Measurements from ENCODE around the gene STX3.

DNA sequence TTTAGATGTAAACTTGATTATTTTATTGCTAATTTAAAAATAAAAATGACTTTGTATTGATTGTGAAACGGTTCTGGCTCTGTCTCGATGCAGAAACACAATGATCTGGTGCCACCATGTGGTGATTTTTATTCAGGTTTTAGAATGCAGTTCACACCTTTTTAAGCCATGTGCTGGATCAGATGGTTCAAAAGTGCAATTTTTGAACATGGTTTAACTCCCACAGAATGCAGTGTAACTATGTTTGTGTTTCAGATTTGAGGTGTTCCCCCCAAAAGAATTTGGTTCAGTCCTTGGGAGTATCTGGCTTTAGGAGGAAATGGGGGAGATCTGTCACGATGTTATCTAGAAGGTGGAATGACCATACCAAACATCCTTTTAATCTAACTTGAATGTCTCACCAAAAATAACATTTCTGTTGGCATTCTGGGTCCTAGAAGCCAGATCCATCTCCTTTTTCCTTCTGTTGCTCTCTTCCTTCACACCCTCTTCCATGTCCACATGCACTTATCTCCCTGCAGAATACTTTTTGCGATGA is 47.5 kb downstream of the STX3 start:
- TF ChIP-seq, protein P1, sequence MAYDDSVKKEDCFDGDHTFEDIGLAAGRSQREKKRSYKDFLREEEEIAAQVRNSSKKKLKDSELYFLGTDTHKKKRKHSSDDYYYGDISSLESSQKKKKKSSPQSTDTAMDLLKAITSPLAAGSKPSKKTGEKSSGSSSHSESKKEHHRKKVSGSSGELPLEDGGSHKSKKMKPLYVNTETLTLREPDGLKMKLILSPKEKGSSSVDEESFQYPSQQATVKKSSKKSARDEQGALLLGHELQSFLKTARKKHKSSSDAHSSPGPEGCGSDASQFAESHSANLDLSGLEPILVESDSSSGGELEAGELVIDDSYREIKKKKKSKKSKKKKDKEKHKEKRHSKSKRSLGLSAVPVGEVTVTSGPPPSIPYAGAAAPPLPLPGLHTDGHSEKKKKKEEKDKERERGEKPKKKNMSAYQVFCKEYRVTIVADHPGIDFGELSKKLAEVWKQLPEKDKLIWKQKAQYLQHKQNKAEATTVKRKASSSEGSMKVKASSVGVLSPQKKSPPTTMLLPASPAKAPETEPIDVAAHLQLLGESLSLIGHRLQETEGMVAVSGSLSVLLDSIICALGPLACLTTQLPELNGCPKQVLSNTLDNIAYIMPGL (CRISPR knock-in tag; IDR thresholded peaks at IDR 0.05; ENCODE audit: borderline replicate concordance in 1 of 2, low read depth in 1 of 2) = no peak
- no peak for TF ChIP-seq ZNF326 (CRISPR knock-in tag; IDR thresholded peaks at IDR 0.05; ENCODE audit: borderline replicate concordance)
- TF ChIP-seq ERF (CRISPR knock-in tag; IDR thresholded peaks at IDR 0.05) = peak; percentile 45; the same call in 1 of the 2 replicates
- peak; percentile 75; the same call in 1 of the 2 replicates for TF ChIP-seq TBX3 (IDR thresholded peaks at IDR 0.05; ENCODE audit: borderline replicate concordance)
- TF ChIP-seq ZNF879 (CRISPR knock-in tag; IDR thresholded peaks at IDR 0.05) = no peak
- no peak for TF ChIP-seq HHEX (CRISPR knock-in tag; IDR thresholded peaks at IDR 0.05)
- TF ChIP-seq MYC (CRISPR knock-in tag; IDR thresholded peaks at IDR 0.05; ENCODE audit: borderline replicate concordance) = no peak
- TF ChIP-seq, protein P2, sequence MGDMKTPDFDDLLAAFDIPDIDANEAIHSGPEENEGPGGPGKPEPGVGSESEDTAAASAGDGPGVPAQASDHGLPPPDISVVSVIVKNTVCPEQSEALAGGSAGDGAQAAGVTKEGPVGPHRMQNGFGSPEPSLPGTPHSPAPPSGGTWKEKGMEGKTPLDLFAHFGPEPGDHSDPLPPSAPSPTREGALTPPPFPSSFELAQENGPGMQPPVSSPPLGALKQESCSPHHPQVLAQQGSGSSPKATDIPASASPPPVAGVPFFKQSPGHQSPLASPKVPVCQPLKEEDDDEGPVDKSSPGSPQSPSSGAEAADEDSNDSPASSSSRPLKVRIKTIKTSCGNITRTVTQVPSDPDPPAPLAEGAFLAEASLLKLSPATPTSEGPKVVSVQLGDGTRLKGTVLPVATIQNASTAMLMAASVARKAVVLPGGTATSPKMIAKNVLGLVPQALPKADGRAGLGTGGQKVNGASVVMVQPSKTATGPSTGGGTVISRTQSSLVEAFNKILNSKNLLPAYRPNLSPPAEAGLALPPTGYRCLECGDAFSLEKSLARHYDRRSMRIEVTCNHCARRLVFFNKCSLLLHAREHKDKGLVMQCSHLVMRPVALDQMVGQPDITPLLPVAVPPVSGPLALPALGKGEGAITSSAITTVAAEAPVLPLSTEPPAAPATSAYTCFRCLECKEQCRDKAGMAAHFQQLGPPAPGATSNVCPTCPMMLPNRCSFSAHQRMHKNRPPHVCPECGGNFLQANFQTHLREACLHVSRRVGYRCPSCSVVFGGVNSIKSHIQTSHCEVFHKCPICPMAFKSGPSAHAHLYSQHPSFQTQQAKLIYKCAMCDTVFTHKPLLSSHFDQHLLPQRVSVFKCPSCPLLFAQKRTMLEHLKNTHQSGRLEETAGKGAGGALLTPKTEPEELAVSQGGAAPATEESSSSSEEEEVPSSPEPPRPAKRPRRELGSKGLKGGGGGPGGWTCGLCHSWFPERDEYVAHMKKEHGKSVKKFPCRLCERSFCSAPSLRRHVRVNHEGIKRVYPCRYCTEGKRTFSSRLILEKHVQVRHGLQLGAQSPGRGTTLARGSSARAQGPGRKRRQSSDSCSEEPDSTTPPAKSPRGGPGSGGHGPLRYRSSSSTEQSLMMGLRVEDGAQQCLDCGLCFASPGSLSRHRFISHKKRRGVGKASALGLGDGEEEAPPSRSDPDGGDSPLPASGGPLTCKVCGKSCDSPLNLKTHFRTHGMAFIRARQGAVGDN (CRISPR knock-in tag; IDR thresholded peaks at IDR 0.05) = no peak
- TF ChIP-seq, protein P3, sequence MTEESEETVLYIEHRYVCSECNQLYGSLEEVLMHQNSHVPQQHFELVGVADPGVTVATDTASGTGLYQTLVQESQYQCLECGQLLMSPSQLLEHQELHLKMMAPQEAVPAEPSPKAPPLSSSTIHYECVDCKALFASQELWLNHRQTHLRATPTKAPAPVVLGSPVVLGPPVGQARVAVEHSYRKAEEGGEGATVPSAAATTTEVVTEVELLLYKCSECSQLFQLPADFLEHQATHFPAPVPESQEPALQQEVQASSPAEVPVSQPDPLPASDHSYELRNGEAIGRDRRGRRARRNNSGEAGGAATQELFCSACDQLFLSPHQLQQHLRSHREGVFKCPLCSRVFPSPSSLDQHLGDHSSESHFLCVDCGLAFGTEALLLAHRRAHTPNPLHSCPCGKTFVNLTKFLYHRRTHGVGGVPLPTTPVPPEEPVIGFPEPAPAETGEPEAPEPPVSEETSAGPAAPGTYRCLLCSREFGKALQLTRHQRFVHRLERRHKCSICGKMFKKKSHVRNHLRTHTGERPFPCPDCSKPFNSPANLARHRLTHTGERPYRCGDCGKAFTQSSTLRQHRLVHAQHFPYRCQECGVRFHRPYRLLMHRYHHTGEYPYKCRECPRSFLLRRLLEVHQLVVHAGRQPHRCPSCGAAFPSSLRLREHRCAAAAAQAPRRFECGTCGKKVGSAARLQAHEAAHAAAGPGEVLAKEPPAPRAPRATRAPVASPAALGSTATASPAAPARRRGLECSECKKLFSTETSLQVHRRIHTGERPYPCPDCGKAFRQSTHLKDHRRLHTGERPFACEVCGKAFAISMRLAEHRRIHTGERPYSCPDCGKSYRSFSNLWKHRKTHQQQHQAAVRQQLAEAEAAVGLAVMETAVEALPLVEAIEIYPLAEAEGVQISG (CRISPR knock-in tag; IDR thresholded peaks at IDR 0.05) = no peak
- no peak for TF ChIP-seq ZNF792 (CRISPR knock-in tag; IDR thresholded peaks at IDR 0.05)
- no peak for TF ChIP-seq ZNF274 (CRISPR knock-in tag; IDR thresholded peaks at IDR 0.05)
- TF ChIP-seq, protein P4, sequence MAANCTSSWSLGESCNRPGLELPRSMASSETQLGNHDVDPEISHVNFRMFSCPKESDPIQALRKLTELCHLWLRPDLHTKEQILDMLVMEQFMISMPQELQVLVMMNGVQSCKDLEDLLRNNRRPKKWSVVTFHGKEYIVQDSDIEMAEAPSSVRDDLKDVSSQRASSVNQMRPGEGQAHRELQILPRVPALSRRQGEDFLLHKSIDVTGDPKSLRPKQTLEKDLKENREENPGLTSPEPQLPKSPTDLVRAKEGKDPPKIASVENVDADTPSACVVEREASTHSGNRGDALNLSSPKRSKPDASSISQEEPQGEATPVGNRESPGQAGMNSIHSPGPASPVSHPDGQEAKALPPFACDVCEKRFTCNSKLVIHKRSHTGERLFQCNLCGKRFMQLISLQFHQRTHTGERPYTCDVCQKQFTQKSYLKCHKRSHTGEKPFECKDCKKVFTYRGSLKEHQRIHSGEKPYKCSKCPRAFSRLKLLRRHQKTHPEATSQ (CRISPR knock-in tag; IDR thresholded peaks at IDR 0.05; ENCODE audit: borderline replicate concordance) = no peak
- no peak for TF ChIP-seq KLF13 (CRISPR knock-in tag; IDR thresholded peaks at IDR 0.05)
